Tibial nerve (tissue), 3 donors: ENCODE results near the gene CDH8.
"Not testable (repeated sequence)": the region's sequence is repeated elsewhere in the genome, so short reads cannot be mapped to it uniquely, and the experiment has no call there.

Source experiments
- POLR2A ChIP-seq, 2 donors: fragments of 450-650 bp; IDR thresholded peaks; one replicate each; pipeline ENCODE4 v1.6.1; 2017; ENCODE audit warnings: antibody characterized with exemption in 2 of 2, mild to moderate bottlenecking in 2 of 2, moderate library complexity in 2 of 2
- TF ChIP-seq, protein P1 (sequence below), 5 experiments: fragments of 200-600 bp in 3 of 5; fragments of 450-650 bp in 2 of 5; sonication (generic) in 3 of 5; IDR thresholded peaks; one replicate each; pipeline ENCODE4 v1.5.1; 2016 to 2019; ENCODE audit warnings: antibody characterized with exemption in 5 of 5, mild to moderate bottlenecking in 3 of 5, moderate library complexity in 2 of 5

DNA sequence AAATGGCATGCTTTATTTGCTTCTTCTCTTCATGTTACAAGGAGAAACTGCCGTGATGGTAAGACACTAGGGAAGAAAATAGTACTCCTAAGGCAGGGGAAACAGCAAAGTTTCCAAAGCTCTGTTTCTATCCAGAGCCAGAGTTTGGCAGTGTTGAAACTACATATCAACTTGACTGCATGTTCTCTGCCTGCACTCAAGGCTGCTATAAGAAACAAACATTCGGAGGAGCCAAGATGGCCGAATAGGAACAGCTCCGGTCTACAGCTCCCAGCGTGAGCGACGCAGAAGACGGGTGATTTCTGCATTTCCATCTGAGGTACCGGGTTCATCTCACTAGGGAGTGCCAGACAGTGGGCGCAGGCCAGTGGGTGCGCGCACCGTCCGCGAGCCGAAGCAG is 254.4 kb downstream of the CDH8 start:
- TF ChIP-seq, protein P1, sequence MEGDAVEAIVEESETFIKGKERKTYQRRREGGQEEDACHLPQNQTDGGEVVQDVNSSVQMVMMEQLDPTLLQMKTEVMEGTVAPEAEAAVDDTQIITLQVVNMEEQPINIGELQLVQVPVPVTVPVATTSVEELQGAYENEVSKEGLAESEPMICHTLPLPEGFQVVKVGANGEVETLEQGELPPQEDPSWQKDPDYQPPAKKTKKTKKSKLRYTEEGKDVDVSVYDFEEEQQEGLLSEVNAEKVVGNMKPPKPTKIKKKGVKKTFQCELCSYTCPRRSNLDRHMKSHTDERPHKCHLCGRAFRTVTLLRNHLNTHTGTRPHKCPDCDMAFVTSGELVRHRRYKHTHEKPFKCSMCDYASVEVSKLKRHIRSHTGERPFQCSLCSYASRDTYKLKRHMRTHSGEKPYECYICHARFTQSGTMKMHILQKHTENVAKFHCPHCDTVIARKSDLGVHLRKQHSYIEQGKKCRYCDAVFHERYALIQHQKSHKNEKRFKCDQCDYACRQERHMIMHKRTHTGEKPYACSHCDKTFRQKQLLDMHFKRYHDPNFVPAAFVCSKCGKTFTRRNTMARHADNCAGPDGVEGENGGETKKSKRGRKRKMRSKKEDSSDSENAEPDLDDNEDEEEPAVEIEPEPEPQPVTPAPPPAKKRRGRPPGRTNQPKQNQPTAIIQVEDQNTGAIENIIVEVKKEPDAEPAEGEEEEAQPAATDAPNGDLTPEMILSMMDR (IDR thresholded peaks at IDR 0.05), result not testable (repeated sequence)
- not testable (repeated sequence) for TF ChIP-seq POLR2A (IDR thresholded peaks at IDR 0.05)
